ENCODE results near the gene TSPAN18.

DNA sequence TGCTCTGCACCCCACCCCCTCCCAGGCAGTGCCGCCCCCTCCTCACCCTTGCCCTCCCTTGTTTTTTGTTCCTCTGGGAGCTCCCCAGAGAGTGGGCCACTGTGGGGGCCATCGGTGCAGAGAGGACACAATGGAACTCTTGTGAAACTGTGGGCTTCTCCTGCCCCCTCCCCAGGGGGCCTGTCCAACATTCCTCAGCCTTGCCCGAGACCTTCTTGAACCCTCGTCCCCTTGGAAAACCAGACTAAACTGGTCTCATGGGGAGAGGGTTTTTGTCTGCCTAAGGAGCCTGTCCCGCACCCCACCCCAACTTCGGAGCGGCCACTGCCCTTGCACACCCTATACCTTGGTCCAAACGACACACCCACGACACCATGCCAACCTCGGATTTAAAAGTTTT is 72.2 kb downstream of the TSPAN18 start:
- TF ChIP-seq, protein P1, sequence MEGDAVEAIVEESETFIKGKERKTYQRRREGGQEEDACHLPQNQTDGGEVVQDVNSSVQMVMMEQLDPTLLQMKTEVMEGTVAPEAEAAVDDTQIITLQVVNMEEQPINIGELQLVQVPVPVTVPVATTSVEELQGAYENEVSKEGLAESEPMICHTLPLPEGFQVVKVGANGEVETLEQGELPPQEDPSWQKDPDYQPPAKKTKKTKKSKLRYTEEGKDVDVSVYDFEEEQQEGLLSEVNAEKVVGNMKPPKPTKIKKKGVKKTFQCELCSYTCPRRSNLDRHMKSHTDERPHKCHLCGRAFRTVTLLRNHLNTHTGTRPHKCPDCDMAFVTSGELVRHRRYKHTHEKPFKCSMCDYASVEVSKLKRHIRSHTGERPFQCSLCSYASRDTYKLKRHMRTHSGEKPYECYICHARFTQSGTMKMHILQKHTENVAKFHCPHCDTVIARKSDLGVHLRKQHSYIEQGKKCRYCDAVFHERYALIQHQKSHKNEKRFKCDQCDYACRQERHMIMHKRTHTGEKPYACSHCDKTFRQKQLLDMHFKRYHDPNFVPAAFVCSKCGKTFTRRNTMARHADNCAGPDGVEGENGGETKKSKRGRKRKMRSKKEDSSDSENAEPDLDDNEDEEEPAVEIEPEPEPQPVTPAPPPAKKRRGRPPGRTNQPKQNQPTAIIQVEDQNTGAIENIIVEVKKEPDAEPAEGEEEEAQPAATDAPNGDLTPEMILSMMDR (IDR thresholded peaks at IDR 0.05): no peak
- TF ChIP-seq POLR2AphosphoS5 (IDR thresholded peaks at IDR 0.05; ENCODE audit: low read depth, low read length): no peak
- no peak for TF ChIP-seq SIN3A (IDR thresholded peaks at IDR 0.05; ENCODE audit: borderline replicate concordance, insufficient read depth, low read depth, low read length)
- TF ChIP-seq TCF7L2 (IDR thresholded peaks at IDR 0.05; ENCODE audit: low read depth, low read length): no peak

Measured in Panc1 (cell line).